ENCODE measurements around the gene TRAF7.

Gene TRAF7

DNA sequence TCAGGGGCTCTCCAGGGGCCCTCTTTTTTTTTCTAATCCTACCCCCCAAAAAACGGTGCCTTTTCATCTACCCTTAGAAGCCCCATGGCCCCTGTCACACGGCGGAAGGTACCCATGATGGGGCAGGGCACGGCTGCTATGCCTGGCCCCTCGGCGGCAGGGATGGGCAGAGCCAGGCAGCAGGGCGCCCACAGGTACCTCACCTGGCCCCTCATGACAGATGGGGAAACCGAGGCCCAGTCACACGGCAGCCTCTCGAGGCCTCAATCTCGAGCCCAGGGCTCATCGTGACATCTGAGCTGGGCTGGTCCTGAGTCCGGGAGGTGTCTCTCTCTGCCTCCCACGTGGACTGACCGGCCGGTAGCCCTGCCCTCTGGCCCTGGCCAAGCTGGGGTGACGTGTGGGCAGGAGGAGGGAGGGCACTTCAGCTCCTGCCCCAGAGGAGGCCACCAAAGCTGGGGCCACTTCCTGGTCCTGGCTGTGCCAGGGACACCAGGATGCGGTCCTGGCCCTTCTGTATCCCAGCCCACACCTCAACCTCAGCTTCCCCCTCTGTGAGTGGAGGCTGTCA lies 11.6 kb downstream of the TRAF7 start:
- DNase-seq = no peak

- DNase-seq = no peak
Measured at GRCh38 chr16:2170080-2170479, 14.5 kb downstream of the TRAF7 start.

DNA sequence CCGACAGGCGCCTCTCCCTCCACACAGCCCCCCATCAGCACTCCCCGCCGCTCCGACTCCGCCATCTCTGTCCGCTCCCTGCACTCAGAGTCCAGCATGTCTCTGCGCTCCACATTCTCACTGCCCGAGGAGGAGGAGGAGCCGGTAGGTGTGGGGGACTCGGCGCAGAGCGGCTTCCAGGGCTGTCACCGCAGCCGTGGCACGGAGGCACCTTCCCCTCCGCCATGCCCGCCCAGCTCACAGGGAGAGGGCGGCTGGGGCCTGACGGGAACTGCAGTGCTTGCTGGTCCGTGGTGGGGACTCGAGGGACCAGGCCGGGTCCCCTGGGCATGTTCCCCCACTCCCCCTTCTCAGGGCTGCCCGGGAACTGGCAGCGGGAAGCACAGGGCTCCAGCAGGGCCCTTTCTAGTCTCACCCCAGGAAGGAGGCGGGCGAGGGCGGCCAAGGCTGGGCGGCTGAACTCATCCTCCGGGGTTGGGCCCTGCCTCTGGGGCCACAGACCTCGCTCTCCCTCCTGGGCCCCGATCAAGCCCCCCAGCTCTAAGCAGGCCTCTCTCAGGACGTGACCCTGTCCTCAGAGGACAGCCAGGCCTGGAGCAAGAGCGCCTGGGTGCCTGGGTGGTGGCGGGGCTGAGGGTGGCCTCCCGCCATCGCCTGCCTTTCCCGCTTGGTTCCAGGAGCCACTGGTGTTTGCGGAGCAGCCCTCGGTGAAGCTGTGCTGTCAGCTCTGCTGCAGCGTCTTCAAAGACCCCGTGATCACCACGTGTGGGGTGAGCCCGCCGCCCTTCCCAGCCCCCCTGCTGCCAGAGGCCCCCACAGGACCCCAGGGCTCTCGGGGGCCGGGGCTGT lies 15.2 kb downstream of the TRAF7 start:
- no peak for DNase-seq

GRCh38 chr16:2171601-2172178 lies 16.1 kb downstream of the TRAF7 start:
- no peak for DNase-seq

- DNase-seq = no peak
Measured at GRCh38 chr16:2172688-2173335, 17.2 kb downstream of the TRAF7 start.

DNA sequence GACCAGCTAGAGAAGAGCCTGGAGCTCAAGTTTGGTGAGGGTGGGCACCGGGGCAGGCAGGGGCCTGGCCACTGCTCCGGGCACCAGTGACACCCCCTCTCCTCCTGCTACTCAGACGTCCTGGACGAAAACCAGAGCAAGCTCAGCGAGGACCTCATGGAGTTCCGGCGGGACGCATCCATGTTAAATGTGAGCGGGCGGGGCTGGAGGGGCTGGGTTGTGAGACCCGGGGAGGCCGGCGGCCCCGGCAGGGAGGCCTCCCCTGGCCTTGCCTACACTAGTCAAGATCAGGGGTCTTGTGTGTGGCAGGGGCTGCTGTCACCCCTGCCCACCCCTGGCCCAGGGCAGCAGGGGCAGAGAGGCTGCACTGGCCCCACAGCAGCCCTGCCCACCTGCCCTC lies 17.8 kb downstream of the TRAF7 start:
- DNase-seq = no peak

- no peak for DNase-seq
Measured at GRCh38 chr16:2173916-2174315, 18.3 kb downstream of the TRAF7 start.

- no peak for DNase-seq
Measured at GRCh38 chr16:2174396-2175131, 19.0 kb downstream of the TRAF7 start.

GRCh38 chr16:2175454-2175853 lies 19.9 kb downstream of the TRAF7 start:
- no peak for DNase-seq

DNA sequence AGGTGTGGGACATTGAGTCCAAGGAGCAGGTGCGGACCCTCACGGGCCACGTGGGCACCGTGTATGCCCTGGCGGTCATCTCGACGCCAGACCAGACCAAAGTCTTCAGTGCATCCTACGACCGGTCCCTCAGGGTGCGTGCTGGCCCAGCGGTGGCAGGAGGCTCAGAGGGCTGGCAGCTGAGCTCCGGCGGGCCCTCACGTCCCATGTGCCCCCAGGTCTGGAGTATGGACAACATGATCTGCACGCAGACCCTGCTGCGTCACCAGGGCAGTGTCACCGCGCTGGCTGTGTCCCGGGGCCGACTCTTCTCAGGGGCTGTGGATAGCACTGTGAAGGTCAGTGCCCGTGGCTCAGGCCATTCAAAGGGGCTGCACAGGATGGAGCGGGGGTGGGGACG lies 20.5 kb downstream of the TRAF7 start:
- no peak for DNase-seq

DNA sequence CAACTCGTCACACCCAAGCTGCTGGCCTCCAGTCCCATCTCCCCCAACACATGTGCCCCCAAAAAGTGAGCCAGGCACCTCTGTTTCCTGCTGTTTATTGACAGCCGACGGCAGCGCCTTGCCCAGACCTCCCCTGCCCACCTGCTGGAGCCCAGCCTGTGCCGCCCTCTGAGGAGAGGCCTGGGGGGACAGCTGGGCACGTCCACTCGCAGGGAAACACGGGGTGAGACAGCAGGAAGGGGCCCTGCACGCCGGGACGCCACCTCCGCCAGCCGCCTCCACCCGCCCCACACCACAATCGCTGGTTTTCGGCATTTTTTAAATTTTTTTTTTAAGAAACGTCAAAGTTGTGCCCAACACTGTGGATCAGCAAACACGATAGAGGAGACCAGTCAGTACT lies 21.5 kb downstream of the TRAF7 start:
- no peak for DNase-seq

DNA sequence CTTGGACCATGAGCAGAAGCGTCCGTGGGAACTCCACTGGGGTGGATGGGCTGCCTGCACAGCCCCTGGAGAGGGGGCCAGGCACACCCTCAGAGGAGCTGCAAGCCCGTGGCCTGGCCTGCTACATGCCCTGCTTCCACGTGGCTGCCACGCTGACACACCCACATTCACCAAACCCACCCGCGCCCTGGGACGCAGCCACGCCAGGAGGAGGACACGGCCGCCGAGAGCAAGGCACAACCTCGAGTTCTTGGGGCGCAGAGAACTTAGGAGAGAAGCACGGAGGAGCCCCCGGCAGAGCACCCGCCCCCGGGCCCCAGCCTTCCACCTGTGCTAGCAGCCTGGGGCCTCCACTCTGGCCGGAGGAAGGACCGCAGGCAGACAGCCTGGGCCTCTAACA lies 22.0 kb downstream of the TRAF7 start:
- DNase-seq = no peak

- no peak for DNase-seq
Measured at GRCh38 chr16:2178321-2179106, 22.9 kb downstream of the TRAF7 start.

- DNase-seq = no peak
Measured at GRCh38 chr16:2179107-2179501, 23.5 kb downstream of the TRAF7 start.

DNA sequence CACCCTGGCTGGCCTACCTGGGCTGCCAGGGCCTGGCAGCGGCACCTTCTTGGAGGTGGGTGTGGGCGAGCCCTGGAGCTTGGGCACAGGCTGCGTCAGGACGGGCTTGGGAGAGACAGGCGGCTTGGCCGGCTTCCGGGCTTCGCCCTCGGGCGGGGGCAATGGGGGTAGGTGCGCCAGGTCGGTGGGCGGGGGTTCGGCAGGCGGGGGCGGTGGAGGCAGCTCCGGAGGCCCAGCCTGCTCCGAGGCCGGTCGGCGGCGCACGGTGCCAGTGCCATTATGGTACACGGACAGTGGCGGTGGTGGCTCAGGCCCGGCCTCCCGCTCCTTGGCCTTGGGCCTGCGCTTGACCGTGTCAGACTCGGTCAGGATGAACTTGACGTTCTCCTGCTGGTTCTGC lies 24.0 kb downstream of the TRAF7 start:
- DNase-seq = no peak

GRCh38 chr16:2180461-2180860 lies 24.9 kb downstream of the TRAF7 start:
- DNase-seq = no peak

GRCh38 chr16:2180962-2181923 lies 25.7 kb downstream of the TRAF7 start:
- DNase-seq = no peak

- DNase-seq = no peak
Measured at GRCh38 chr16:2181952-2182351, 26.4 kb downstream of the TRAF7 start.

GRCh38 chr16:2183671-2184070 lies 28.1 kb downstream of the TRAF7 start:
- no peak for DNase-seq

DNA sequence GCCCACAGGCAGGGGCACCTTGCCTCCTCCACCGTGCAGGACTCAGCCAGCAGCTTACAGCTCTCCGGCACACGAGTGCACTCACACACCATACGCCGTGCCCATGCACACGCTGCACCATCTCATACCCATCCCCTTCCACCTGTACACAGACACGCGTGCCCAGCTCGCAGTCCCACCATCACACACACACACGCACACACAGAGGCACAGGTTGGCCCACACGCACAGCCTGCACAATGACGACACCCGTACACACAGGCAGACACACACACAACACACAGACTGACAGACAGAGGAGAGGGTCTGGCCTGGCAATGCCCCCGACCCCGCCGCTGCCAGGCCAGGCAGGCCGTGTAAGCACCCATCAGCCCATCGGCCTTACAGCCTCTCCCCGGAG lies 28.8 kb downstream of the TRAF7 start:
- DNase-seq = no peak

DNA sequence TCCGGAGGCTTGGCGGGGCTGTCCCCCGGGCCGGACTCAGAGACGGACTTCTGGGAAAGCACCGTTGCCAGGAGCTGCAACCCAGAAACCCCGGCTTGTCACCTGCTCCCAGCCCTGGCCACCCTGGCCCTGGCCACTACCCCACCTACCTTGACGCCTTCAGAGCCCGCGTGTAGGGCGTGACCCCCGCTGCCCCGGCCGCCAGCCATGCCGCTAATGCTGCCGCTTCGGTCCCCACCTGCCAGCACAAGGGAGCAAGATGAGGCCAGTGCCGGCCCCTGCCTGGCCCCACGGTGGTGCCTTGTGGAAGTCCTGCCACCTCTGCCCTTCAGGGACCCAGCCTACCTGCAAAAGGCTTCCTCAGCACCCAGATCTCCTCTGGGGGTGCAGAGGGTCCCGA lies 29.4 kb downstream of the TRAF7 start:
- no peak for DNase-seq

Data from NCI-H1694 (cell line).